Activated CD4-positive, alpha-beta T cell treated with anti-CD3 and anti-CD28 coated beads, Interleukin-2, Interleukin-4, amounts not matched to agents 100 ng/mL and 50 ng/mL, durations not matched to agents 16 hours and 8 hours (primary cell): Measurements from ENCODE around the gene NEGR1.
"Not testable (repeated sequence)": the region's sequence is repeated elsewhere in the genome, so short reads cannot be mapped to it uniquely, and the experiment has no call there.

Experiments used
- DNase-seq: peaks from one replicate; pipeline ENCODE4 v3.0.0-alpha.2; 2020; ENCODE audit warnings: low spot score

NEGR1 gene

GRCh38 chr1:72282271-72283021 is at the start of gene NEGR1:
Gene NEGR1, minus strand, starts transcription at chr1:72282539.
- DNase-seq = peak; percentile 69

GRCh38 chr1:72326494-72326893 is 44.2 kb upstream of the NEGR1 start:
- no peak for DNase-seq

- DNase-seq = no peak
Measured at GRCh38 chr1:72324451-72324850, 42.1 kb upstream of the NEGR1 start.

- no peak for DNase-seq
Measured at GRCh38 chr1:72322910-72323309, 40.6 kb upstream of the NEGR1 start.

GRCh38 chr1:72296501-72296900 is 14.2 kb upstream of the NEGR1 start:
- no peak for DNase-seq

- DNase-seq = no peak
Measured at GRCh38 chr1:72288886-72289285, 6.5 kb upstream of the NEGR1 start.

GRCh38 chr1:72286401-72286800 is 4.1 kb upstream of the NEGR1 start:
- no peak for DNase-seq

GRCh38 chr1:72285074-72285425 is 2.7 kb upstream of the NEGR1 start:
- DNase-seq = no peak

- DNase-seq = peak; percentile 68
Measured at GRCh38 chr1:72284348-72285073, 2.2 kb upstream of the NEGR1 start.

GRCh38 chr1:72284084-72284347 is 1.7 kb upstream of the NEGR1 start:
- no peak for DNase-seq

- peak; percentile 8 for DNase-seq
Measured at GRCh38 chr1:72283307-72284083, 1.2 kb upstream of the NEGR1 start.

GRCh38 chr1:72283022-72283306 is 625 bp upstream of the NEGR1 start:
- no peak for DNase-seq

- DNase-seq = no peak
Measured at GRCh38 chr1:72281637-72282270, 585 bp downstream of the NEGR1 start.

GRCh38 chr1:72281144-72281543 is 1.2 kb downstream of the NEGR1 start:
- no peak for DNase-seq

- no peak for DNase-seq
Measured at GRCh38 chr1:72280711-72281110, 1.6 kb downstream of the NEGR1 start.

- DNase-seq = no peak
Measured at GRCh38 chr1:72280131-72280530, 2.2 kb downstream of the NEGR1 start.

GRCh38 chr1:72278461-72278860 is 3.9 kb downstream of the NEGR1 start:
- DNase-seq = no peak

- DNase-seq = no peak
Measured at GRCh38 chr1:72271555-72272085, 10.7 kb downstream of the NEGR1 start.

- DNase-seq = no peak
Measured at GRCh38 chr1:72262735-72263134, 19.6 kb downstream of the NEGR1 start.

GRCh38 chr1:72253132-72253531 is 29.2 kb downstream of the NEGR1 start:
- DNase-seq = no peak

GRCh38 chr1:72241397-72241796 is 40.9 kb downstream of the NEGR1 start:
- no peak for DNase-seq

GRCh38 chr1:72235931-72236330 is 46.4 kb downstream of the NEGR1 start:
- DNase-seq = not testable (repeated sequence)

- DNase-seq = no peak
Measured at GRCh38 chr1:72235062-72235461, 47.3 kb downstream of the NEGR1 start.
